C4-2B (cell line): ENCODE results near the gene SH3GL3.

Experiments used
- ZFX ChIP-seq: fragments of 450-650 bp; IDR thresholded peaks from 2 replicates; pipeline ENCODE4 v1.6.1; 2017
- TF ChIP-seq, protein P1 (sequence below): fragments of 450-650 bp; conservative IDR thresholded peaks from 2 replicates; pipeline ENCODE4 v1.5.1; 2017; ENCODE audit warnings: mild to moderate bottlenecking

DNA sequence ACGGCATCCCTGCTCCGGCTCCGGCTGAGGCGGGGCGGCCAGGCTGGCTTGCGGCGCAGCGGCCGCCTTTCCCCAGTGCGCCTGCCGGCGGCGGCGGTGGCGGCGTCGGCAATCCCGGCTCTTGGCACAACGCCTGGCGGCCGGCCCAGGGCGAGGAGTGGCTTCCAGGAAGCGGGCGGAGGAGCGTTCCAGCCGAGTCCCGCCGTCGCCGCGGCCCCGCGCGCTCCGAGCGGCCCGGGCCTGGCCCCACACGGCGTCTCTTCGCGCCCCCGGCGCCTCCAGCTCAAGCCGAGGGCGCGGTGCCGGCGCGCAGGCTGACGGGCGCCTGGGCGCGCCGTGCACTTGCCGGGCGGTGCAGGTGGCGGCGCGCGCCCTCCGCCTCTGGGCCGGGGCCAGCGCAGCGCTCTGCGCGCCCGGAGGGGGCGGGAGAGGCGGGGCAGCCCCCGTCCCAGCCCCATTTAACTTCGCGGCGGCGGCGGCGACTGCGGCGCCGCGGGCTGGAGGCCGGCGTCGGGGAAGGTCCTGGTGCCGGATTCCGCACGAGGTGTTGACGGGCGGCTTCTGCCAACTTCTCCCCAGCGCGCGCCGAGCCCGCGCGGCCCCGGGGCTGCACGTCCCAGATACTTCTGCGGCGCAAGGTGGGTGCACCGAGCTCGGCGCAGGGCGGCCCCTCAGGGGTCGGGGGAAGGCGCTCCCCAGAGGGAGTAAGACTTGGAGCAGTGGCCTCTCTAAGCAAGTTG lies 206.7 kb downstream of the SH3GL3 start, which contains the start of gene ADAMTSL3:
- TF ChIP-seq, protein P1, sequence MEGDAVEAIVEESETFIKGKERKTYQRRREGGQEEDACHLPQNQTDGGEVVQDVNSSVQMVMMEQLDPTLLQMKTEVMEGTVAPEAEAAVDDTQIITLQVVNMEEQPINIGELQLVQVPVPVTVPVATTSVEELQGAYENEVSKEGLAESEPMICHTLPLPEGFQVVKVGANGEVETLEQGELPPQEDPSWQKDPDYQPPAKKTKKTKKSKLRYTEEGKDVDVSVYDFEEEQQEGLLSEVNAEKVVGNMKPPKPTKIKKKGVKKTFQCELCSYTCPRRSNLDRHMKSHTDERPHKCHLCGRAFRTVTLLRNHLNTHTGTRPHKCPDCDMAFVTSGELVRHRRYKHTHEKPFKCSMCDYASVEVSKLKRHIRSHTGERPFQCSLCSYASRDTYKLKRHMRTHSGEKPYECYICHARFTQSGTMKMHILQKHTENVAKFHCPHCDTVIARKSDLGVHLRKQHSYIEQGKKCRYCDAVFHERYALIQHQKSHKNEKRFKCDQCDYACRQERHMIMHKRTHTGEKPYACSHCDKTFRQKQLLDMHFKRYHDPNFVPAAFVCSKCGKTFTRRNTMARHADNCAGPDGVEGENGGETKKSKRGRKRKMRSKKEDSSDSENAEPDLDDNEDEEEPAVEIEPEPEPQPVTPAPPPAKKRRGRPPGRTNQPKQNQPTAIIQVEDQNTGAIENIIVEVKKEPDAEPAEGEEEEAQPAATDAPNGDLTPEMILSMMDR: no peak; the same call in 1 of the 2 replicates
- TF ChIP-seq ZFX: no peak
